Gastroesophageal sphincter (tissue), 4 donors: Measurements from ENCODE around the gene PTPRN2. TPM values are rescaled to one million over a fixed set of nuclear protein-coding genes. Genes with fewer than 3 reads are reported as not detected.

ENCODE experiments used
- ATAC-seq: fragments of 150-250 bp; one replicate; pipeline ENCODE4 v1.9.1; 2016; ENCODE audit warnings: mild to moderate bottlenecking, moderate library complexity
- H3K27ac ChIP-seq, 4 donors: fragments of 200-600 bp; sonication (generic) in 3 of 4; 1 replicate in 3 of 4; 2 replicates in 1 of 4; pipeline ENCODE4 v1.5.1; 2016 to 2019
- H3K27me3 ChIP-seq: fragments of 200-600 bp; sonication (generic); one replicate; pipeline ENCODE4 v1.5.1; 2019
- H3K36me3 ChIP-seq, 2 donors: fragments of 200-600 bp; sonication (generic); one replicate each; pipeline ENCODE4 v1.5.1; 2019; ENCODE audit warnings: control low read depth in 1 of 2
- H3K4me1 ChIP-seq, 3 donors: fragments of 200-600 bp; sonication (generic); 1 replicate in 2 of 3; 2 replicates in 1 of 3; pipeline ENCODE4 v1.5.1; 2016 to 2019; ENCODE audit warnings: control low read depth in 2 of 3
- H3K4me3 ChIP-seq, 2 donors: fragments of 200-600 bp; sonication (generic); one replicate each; pipeline ENCODE4 v1.5.1; 2019; ENCODE audit warnings: mild to moderate bottlenecking in 1 of 2, moderate library complexity in 1 of 2
- H3K9me3 ChIP-seq, 3 donors: fragments of 200-600 bp; sonication (generic); one replicate each; pipeline ENCODE4 v1.5.1; 2017 to 2019; ENCODE audit warnings: control low read depth in 2 of 3
- CTCF ChIP-seq, 4 experiments: fragments of 200-600 bp in 2 of 4; fragments of 450-650 bp in 2 of 4; sonication (generic) in 1 of 4; IDR thresholded peaks; one replicate each; pipeline ENCODE4 v1.5.1; 2017 to 2019; ENCODE audit warnings: antibody characterized with exemption in 4 of 4, mild to moderate bottlenecking in 2 of 4, moderate library complexity in 2 of 4
- EP300 ChIP-seq: sonication (generic); formaldehyde crosslinking; IDR thresholded peaks from one replicate; pipeline ENCODE4 v1.6.1; 2017; ENCODE audit warnings: antibody characterized with exemption, mild to moderate bottlenecking
- POLR2A ChIP-seq, 2 donors: fragments of 450-650 bp; IDR thresholded peaks; one replicate each; pipeline ENCODE4 v1.6.1; 2017; ENCODE audit warnings: antibody characterized with exemption in 2 of 2, mild to moderate bottlenecking in 2 of 2, moderate library complexity in 1 of 2
- POLR2AphosphoS5 ChIP-seq: sonication (generic); formaldehyde crosslinking; IDR thresholded peaks from one replicate; pipeline ENCODE4 v1.6.1; 2017; ENCODE audit warnings: antibody characterized with exemption
- WGBS, 2 donors: methylation state at CpG; one replicate each; pipeline ENCODE4 v1.1.5; 2018; ENCODE audit warnings: low coverage in 1 of 2; 5-methylcytosine and 5-hydroxymethylcytosine counted together
- total RNA-seq, 4 donors: library from RNA; depleted of rRNA; stranded (reverse); fragments of >200 nt; gene quantifications; one replicate each; pipeline ENCODE4 v1.1.0, GENCODE V29; 2016

Gene PTPRN2
- total RNA-seq, 4 donors from 2014 or later, result 1.7 to 4.7 (median 3.3) TPM

- Histone ChIP-seq H3K27ac (no peak overlapping the region), H3K36me3 (no peaks in the 10 kb centered on the region), H3K4me1 (no peaks in the 10 kb centered on the region), H3K9me3 (no peaks in the 10 kb centered on the region), H3K4me3 (no peak overlapping the region), H3K27me3 (peaks cover 41% of the 10 kb centered on the region)
- no peak for ATAC-seq
- 86 to 100% methylated on average over 1 of the region's 1 CpG for WGBS, 2 donors
- TF ChIP-seq CTCF (IDR thresholded peaks at IDR 0.05) (no peak), POLR2AphosphoS5 (no peak), POLR2A (IDR thresholded peaks at IDR 0.05) (no peak), EP300 (no peak)
These were observed 765.0 kb downstream of the PTPRN2 start for GRCh38 chr7:157822688-157823031.

GRCh38 chr7:157821959-157822687, 765.5 kb downstream of the PTPRN2 start:
- WGBS, 2 donors, result 79 to 87% methylated on average over 3 of the region's 3 CpGs
- no peak for ATAC-seq

GRCh38 chr7:157820796-157821195, 766.8 kb downstream of the PTPRN2 start:
- Histone ChIP-seq H3K4me3 (no peak overlapping the region), H3K9me3 (no peaks in the 10 kb centered on the region), H3K27me3 (peaks cover 58% of the 10 kb centered on the region), H3K36me3 (no peaks in the 10 kb centered on the region), H3K27ac (no peak overlapping the region), H3K4me1 (no peaks in the 10 kb centered on the region)
- TF ChIP-seq CTCF (IDR thresholded peaks at IDR 0.05), result no peak
- no peak for TF ChIP-seq POLR2AphosphoS5
- TF ChIP-seq EP300, result no peak
- TF ChIP-seq POLR2A (IDR thresholded peaks at IDR 0.05), result no peak
- no peak for ATAC-seq
- WGBS, 2 donors, result no CpG with 5 or more reads among the region's 4 CpGs

More at GRCh38 chr7:157821959-157822687, 765.5 kb downstream of the PTPRN2 start:
- Histone ChIP-seq H3K27me3 (peaks cover 46% of the 10 kb centered on the region), H3K27ac (no peak overlapping the region), H3K9me3 (no peaks in the 10 kb centered on the region), H3K36me3 (no peaks in the 10 kb centered on the region), H3K4me3 (no peak overlapping the region), H3K4me1 (no peaks in the 10 kb centered on the region)
- TF ChIP-seq POLR2A (IDR thresholded peaks at IDR 0.05) (no peak), POLR2AphosphoS5 (no peak), EP300 (no peak), CTCF (IDR thresholded peaks at IDR 0.05) (no peak)

- Histone ChIP-seq H3K27ac (no peak overlapping the region), H3K9me3 (no peaks in the 10 kb centered on the region), H3K4me3 (no peak overlapping the region), H3K27me3 (peaks cover 50% of the 10 kb centered on the region), H3K4me1 (no peaks in the 10 kb centered on the region), H3K36me3 (no peaks in the 10 kb centered on the region)
- WGBS, 2 donors, result 60 to 71% methylated on average over 2 to 4 of the region's 21 CpGs
- ATAC-seq, result no peak
- TF ChIP-seq POLR2AphosphoS5, result no peak
- TF ChIP-seq EP300, result no peak
- TF ChIP-seq POLR2A (IDR thresholded peaks at IDR 0.05), result no peak
- TF ChIP-seq CTCF (IDR thresholded peaks at IDR 0.05), result no peak
These were observed 768.2 kb downstream of the PTPRN2 start for GRCh38 chr7:157819455-157819807.

GRCh38 chr7:157818701-157819454, 768.7 kb downstream of the PTPRN2 start:
- Histone ChIP-seq H3K27ac (no peak overlapping the region), H3K36me3 (no peaks in the 10 kb centered on the region), H3K4me3 (no peak overlapping the region), H3K27me3 (peaks cover 44% of the 10 kb centered on the region), H3K4me1 (no peaks in the 10 kb centered on the region), H3K9me3 (no peaks in the 10 kb centered on the region)
- 70% methylated on average over 3 of the region's 20 CpGs; no CpG with 5 or more reads in 1 of the 2 donors for WGBS, 2 donors
- TF ChIP-seq CTCF (IDR thresholded peaks at IDR 0.05) (no peak), POLR2AphosphoS5 (no peak), POLR2A (IDR thresholded peaks at IDR 0.05) (no peak), EP300 (no peak)
- ATAC-seq, result no peak
